Dedifferentiated amniotic fluid mesenchymal stem cell (primary cell): ENCODE results near the gene RPP21.

Experiments
- DNase-seq: peaks from one replicate; pipeline ENCODE4 v3.0.0-alpha.2; 2016; ENCODE audit errors: extremely low spot score

Gene RPP21

DNA sequence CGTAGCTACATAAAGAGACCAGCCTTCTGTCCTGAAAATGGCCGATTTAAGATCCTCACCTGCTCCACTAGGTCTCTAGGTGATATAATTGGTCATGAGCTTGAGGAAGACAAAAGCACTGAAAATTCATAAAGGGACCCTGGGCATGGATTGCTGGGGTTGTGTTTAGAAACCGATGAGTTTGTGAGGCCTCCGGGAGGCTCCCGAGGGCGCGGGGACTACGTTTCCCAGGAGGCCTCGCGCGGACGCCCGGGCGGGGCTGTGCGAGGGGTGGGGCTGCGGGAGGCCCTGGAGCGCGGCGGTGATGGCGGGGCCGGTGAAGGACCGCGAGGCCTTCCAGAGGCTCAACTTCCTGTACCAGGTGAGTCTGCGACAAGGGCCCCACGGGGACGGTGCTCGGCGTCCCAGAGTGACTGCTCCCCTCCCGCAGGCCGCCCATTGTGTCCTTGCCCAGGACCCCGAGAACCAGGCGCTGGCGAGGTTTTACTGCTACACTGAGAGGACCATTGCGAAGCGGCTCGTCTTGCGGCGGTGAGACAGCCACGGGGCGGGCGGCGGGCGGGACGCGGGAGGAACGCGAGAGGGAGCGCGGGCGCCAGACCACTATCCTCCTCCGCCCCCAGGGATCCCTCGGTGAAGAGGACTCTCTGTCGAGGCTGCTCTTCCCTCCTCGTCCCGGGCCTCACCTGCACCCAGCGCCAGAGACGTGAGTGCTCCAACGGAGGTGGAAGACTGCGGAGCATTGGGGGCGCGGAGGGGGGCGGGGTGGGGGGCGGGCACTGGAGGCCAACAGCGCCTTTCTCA lies at the start of gene RPP21:
Gene RPP21 (plus strand): TSS at position 289 of the 804 bp plus-strand sequence. CDS start 16 bp downstream, at position 305.
- DNase-seq = peak; percentile 66

DNA sequence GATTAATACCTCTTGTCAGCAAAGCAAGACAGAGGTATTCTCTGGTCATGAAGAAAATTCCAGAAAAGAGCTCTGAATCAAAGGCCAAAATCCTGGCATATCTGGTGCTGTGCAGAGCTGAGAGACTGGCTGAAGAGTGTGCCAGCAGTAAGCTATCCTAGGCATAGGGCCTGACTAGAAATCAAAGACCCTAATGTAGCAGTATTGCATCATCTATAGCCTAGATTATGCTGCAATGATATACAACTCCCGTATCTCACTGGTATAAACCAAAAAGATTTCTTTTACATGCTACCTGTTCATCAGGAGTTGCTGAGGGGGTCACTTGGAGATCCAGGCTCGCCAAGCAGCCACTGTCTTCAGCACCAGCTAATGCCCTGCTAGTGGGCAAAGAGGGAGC lies 49.1 kb upstream of the RPP21 start:
- DNase-seq = no peak

DNA sequence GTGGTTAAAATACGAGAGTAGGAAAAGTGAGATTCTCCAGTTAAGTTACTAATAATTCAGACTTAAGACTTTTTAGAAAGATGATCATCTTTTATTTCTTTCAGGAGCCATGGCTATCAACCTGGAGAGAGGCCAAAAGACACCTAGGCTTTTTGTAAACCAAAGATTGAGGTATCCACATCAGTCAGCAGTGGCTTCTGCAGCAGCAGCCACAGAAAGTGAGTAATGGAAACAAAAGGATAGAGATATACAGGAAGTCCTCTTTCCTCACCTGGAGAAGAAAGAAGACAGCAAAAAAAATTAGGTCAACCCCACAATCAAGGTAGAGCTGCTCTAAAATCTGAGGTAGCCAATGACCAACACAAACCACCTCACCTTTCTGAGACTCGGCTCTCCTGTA lies 41.0 kb upstream of the RPP21 start:
- DNase-seq = no peak

DNA sequence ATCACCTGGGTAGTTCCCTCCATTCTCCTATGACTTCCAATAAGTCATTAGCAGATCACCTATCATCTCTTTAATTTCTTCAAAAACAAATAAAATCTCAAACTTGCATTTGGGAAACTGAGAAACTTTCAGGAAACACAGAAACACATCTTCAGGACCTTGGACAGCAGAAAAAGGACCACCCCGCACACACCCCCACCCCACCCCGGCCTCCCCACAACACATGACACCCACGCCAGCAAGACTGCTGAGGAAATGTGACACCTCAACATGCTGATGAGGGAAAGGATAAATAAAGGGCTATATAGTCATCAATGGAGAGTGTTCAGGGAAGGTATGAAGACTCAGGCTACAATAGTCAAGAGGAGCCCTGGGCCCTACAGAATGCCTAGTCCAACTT lies 33.9 kb upstream of the RPP21 start:
- no peak for DNase-seq

DNA sequence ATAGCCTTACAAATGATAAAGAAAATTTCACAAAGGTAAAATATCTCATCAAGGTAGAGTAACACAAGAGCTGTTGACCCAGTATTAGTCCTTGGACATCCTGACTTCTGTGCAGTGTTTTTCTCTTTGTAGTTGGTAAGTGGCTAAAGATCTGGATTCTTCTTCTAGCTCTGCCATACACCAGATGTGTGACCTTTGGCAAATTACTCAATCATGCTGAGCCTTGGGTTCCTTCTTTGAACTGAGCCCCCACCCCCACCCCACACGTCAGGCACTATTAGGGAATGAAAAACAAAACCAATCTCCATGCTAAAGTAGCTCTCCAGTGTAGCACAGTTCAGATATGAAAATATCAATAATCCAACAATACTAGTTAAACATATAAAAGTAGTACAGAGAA lies 33.3 kb upstream of the RPP21 start:
- DNase-seq = no peak

DNA sequence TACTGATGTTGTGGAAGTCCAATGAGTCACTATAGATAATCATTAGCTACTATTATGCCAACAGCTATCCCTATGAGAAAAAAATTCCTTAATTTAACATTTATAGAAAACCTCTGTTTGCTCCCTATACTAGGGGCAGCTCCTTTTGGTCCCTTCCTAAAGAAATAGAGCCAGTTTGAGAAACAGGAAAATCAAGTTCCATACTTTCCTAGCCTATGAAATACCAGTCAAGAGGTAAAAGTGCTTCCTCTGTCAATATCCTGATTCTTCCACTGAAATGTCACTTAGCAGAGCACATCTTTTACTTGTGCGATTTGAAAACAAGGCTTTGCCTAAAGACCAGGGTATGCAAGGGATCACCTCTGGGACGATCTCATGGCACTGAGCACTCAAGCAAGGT lies 32.7 kb upstream of the RPP21 start:
- DNase-seq = no peak

DNA sequence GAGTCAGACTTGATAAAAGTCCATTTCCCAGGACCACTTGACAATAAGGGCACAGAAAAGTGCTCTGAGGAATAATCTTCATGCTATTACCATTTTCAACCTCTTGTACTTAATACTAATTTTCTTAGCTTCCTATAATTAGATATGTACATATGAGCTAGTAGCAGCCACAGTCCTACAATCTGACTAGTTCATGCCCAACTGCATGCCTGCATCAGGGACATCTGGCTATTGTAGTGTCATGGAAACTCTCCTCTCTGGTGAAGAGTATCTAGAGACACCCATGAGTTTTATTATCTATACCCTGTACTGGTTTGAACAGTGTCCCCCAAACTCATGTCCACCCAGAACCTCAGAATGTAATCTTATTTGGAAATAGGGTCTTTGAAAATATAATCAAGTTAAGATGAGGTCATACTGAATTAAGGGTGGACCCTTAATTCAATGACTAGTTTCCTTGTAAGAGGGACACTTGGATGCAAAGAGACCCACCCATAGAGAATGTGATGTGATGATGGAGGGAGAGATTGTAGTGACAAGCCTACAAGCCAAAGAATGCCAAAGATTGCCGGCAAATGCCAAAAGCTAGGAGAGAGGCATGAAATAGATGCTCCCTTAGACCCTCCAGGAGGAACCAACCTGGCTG lies 32.2 kb upstream of the RPP21 start:
- no peak for DNase-seq

DNA sequence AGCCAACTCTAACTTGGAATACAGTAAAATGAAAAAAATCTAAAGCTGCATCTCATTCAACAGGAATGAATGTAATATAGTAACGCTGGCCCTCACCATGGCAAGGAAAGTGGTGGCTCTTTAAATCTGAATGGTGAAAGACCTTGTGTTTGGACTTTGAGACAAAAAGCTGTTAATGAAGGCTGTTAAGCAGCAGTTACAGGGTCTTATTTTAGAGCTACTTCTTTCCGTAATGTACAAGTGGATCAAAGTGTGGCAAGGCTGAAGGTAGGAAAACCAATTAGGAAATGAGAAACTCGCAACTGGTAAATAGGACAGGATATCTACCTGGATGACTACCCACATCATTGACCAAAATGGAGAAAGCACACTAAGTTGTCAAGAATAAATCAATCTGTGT lies 29.8 kb upstream of the RPP21 start:
- no peak for DNase-seq

DNA sequence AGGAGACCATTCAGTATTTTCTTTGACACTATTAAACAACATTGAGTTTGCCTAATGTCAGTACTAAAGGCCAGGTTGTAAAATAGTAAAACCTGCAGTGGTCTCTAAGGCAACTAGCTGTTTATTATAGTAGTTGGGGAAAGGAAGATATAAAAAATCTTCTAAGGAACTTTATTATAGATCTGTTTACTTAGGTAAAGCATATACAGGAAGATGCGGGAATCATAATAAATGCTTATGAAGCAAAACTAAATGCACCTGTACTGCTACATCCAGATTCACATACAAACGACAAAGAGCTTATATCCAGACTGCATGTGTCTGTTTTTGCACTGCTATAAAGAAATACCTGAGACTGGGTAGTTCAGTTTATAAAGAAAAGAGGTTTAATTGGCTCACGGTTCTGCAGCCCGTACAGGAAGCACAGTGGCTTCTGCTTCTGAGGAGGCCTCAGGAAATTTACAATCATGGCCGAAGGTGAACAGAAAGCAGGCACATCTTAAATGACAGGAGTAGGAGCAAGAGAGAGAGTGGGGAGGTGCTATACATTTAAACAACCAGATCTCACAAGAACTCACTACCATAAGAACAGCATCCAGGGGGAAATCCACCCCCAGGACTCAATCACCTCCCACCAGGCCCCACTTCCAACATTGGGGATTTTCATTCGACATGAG lies 26.9 kb upstream of the RPP21 start:
- DNase-seq = no peak

DNA sequence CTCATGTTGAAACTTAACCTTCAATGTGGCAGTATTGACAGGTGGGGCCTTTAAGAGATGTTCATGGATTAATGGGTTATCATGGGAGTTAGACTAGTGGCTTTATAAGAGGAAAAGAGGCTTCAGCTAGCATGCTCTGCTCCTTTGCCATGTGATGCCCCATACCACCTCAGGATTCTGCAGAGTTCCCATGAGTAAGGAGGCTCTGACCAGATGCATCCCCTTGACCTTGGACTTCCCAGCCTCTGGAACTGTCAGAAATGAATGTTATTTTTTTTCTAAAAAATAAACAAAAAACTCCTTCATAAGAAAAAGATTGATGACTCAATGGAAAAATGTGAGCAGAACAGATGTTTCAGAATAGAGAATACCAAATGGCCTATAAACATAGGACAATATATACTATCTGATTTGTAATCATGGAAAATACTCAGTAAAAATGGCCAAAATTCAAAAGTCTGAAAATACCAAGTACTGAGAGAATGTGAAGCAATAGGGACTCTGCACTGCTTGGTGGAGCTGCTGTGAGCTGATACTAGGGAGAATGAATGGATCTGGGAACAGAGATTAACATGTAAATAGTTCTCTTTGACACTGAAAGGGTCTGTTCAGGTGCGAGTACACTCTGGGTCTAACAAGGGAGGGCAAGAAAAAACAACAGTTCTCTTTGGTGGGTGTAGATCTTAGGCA lies 25.7 kb upstream of the RPP21 start:
- DNase-seq = no peak

DNA sequence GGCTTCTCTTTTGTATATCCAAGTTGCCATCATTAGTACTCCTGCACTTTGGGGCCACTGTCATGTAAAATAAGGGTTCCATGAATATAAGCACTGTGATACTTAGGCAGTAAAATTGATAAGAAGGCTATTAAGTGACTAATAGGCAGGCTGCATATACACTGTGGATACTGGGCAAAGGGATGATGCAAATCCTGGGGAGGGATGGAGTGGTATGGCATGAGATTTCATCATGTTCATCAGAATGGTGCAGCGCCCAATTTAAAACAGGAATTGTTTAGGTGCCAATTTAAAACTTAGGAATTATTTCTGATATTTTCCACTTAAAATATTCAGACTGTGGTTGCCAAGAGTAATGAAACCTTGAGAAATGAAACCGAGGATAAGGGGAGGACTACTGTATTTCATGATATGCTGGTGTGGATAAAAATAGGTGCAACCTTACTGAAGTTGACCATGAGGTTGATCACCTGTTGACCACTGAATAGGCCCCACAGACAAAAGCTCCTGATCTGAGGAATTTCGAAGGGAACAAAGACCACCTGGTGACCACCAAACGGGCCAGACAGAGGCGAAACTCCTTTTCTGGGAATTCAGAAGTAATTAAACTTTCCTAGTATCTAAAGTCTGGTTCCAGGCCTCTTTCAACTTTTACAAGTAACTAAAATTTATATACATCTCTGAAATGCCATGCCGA lies 23.1 kb upstream of the RPP21 start:
- no peak for DNase-seq

DNA sequence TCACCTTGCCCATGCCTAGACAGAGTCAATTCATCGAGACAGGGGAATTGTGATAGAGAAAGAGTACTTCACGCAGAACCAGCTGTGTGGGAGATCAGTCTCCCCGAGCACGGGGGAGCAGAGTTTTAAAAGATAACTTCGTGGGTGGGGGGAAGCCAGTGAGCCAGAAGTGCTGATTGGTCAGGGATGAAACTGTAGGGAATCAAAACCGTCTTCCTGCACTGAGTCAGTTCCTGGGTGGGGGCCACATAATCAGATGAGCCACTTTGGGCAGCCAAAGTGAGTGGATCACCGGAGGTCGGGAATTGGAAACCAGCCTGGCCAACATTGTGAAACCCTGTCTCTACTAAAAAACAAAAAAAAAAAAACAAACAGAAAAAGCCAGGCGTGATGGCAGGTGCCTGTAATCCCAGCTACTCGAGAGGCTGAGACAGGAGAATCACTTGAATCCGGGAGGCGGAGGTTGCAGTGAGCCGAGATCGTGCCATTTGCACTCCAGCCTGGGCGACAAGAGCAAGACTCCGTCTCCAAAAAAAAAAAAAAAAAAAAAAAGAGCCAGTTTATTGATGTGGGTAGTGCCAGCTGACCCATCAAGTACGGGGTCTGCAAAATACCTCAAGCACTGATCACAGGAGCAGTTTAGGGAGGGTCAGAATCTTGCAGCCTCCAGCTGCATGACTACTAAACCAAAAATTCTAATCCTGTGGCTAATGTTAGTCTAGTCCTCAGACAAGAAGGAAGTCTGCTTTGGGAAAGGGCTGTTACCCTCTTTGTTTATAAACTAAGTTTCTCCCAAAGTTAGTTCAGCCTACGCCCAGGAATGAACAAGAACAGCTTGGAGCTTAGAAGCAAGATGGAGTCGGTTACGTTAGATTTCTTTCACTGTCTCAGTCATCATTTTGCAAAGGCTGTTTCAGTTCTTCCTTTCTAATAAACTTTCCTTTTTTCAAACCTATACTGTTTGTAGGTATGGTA lies 22.1 kb upstream of the RPP21 start:
- peak; percentile 20 for DNase-seq

DNA sequence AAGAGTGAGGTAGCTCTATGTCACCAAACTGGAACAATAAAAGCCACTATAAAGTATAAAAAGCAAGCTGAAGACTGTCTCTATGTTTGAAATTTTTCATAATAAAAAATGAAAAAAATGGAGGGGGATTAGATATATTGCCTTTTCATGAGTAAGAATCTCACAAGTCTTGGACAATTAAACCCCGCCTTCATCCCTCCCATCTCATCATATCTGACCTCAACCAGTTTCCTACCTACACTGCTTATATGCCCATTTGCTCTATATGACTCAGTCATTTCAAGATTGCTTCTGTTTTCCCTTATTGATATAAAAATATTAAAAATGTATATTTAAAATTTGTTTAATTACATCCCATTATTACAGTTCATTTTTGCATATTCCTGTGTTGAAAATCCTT lies 21.1 kb upstream of the RPP21 start:
- no peak for DNase-seq

DNA sequence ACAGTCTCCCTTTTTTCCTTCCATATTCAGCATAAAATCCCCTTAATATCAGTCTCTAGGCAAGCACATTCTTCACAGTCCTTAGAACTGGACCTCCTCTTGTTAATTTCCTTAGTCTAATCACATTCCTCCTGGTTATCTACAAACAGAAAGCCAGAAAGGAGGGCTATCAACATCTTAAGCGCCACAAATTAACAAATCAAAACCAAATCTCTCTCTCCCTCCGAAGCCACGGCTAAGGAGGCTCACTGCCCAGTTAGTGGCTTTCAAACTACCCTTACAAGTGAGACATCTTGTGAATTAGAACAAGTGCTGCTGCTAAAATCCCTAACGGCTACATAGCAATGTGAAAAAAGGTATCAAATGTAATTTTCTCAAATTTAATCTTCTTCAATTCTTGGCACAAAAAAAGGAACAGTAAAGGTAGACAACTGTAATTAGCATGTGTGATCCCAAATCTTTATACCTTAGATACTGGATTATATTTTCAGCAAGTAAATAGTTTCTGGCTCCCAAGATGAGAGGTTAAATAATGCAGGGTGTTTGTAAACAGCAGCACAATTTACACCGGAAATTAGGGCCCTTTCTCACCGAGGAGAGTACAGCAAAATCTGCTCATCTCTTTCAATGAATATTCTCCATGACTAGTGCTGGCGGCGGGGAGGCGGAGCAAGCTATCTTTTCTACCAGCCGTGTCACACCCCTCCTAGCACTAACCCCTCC lies 19.6 kb upstream of the RPP21 start:
- DNase-seq = no peak

DNA sequence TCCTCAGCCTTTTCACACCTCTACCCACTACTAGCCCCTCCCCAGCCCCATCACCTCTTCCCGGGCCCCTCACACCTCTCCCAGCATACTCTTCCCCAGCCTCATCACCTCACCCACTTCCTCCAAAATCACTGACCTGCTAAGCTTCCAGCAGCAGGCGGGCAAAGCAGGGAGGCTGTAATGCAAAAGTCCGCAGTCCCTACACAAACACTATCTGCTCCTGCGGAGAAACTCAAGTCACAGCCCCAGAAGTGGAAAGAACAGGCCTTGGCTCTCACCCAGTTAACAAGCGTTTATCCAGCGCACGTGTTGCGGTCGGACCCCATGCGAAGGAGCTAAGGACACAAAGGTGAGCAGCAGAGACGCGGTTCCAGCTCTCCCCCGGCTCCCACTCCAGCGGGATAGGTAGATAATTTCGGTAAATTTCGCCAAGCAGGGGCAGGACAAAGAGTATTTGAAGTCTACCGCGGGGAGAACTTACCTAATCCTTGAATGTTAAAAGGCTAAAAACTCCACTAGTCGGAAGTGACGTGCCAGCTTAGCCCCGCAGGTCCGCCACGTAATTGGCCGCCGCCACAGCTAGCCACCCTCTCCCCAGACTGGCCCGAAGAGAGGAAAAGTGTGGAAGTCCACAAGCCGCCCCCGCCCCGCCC lies 19.0 kb upstream of the RPP21 start:
- no peak for DNase-seq

DNA sequence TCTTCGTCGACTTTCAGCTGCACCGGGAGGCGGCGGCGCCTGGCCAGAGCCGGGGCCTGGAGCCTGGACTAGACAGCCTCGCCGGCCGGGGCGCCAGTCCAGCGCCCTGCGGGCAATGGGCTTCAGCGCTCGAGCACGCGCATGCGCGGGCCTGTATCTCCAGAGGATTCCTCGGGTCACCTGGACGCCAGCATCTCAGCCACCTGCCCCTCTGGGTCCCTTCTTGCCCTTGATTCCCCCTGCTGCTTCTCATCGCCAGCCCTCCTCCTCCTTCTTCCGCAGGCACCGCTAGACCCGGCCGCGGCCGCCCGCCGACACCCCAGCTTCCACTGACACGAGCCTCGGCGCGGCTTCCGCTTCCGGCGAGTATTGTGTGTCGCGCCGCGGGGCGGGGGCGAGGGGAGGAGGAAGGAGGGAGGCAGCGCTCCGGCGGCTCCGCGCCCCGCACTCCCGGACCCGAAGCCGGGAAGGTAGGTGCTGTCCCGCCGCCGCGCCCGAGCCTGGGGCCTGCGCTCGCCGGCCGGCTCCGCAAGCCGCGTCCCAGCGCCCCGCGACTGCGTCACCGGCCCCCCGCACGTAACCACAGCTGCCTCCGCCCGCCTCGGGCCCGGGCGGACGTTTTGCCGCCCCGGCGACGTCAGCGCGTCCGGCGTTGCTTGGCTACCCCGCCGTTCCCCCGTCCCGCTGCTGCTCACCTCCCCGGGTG lies 18.3 kb upstream of the RPP21 start, which contains the start of gene TRIM39:
Gene TRIM39 (plus strand): TSS at position 402 of the 706 bp plus-strand sequence. CDS start 2,391 bp downstream, outside the sequence.
- peak; percentile 70 for DNase-seq

DNA sequence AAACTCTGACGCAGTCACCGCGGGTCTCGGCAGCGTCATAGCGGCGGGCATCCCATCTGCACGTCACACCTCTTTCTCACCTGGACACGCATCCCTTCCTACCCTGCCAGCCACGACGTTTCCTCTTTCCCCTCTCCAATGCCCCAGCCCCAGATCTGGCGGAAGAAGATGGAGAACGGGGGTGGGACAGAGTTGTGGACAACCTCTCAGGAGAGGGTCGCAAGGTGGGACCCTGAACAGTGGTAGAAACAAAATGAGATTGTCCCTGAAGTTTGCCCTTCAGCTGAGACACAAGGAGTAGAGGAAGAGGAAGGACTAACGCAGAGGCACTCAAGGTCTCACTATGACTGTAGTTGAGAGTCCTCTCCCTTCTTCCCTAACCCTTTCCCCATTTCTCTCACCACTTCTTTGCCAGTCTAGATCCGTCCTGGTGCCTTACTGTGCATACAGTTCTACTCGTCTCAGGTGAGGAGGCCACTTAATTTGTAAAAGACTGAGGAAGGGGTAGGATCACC lies 17.7 kb upstream of the RPP21 start:
- no peak for DNase-seq

DNA sequence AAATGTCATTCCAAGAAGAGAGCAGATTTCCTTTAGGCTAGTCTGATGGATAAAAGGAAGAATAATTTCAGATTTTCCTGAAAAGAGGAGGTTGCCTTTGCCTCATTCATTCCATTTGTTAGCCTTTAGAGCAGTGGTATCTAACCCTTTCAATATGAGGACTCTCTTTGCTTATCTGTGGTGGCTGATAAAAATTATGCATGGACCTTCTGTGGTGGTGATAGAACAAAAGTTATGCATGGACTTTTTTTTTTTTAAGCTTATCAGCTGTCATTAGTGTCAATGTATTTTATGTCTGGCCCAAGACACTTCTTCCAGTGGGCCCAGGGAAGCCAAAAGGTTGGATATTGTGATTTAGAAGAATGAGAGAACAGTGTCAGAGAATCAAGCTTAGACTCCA lies 16.6 kb upstream of the RPP21 start:
- no peak for DNase-seq
